Stimulated activated CD4-positive, alpha-beta T cell treated with anti-CD3 and anti-CD28 coated beads, Interleukin-15, amount 100 ng/mL, for 48 hours (primary cell): ENCODE measurements around the gene FSD2.
A peak's percentile ranks its signal among the peaks of the same experiment; 100 is the strongest.
"Not testable (repeated sequence)": the region's sequence is repeated elsewhere in the genome, so short reads cannot be mapped to it uniquely, and the experiment has no call there.

Source experiments
- DNase-seq, 2 donors: peaks; one replicate each; pipeline ENCODE4 v3.0.0-alpha.2; 2020; ENCODE audit warnings: low read depth in 2 of 2

The FSD2 gene

DNA sequence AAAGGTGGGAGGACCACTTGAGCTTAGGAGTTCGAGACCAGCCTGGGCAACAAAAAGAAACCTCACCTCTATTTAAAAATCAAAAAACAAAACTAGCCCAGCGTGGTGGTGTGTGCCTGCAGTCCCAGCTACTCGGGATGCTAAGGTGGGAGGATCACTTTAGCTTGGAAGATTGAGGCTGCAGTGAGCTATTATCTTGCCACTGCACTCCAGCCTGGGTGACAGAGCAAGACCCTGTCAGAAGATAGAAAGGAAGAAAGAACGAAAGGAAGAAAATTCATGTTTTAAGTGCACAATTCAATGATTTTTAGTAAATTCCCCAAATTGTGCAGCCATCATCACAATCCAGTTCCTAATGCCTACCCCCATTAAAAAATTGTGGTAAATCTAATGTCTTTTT is 7.8 kb downstream of the FSD2 start:
- no peak for DNase-seq

DNA sequence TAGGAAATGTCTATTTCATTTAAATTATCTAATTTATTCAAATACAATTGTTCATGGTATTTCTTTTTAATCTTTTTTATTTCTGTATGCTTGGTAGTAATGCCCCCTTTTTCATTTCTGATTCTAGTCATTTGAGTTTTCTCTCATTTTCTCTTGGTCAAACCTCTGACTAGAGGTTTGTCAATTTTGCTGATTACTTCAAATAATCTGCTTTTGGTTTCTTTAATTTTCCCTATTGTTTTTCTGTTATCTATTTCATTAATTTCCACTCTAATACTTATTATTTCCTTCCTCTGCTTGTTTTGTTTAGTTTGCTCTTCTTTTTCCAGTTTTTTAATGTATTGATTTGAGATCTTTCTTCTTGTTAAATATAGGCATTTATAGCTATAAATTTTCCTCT is 12.1 kb downstream of the FSD2 start:
- no peak for DNase-seq

DNA sequence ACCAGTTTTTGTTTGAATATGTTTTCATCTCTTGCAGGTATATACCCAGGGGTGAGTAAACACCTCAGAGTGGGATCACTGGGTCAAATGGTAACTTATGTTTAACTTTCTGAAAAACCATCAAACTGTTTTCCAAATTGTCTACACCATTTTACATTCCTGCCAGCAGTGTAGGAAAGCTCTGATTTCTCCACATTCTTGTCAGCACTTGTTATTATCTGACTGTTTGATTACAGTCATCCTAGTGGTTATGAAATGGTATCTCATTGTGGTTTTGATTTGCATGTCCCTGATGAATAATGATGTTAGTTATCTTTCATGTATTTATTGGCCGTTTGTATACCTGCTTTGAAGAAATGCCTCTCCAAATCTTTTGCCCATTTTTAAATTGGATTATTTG is 13.8 kb downstream of the FSD2 start:
- no peak for DNase-seq

DNA sequence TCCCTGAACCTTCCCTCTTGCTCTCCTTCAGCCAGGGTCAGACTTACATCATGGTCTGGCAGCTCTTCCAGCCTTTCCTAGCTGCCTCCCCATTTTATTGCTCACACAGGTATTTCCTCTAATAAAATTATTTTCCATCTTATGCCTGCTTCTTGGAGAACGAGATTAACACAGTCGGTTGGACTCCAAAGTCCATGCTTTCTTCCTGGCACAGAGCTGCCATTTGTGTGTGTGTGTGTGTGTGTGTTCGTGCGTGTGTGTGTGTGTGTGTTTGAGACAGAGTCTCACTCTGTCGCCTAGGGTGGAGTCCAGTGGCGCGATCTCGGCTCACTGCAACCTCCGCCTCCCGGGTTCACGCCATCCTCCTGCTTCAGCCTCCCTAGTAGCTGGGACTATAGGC is 15.5 kb downstream of the FSD2 start:
- no peak for DNase-seq

DNA sequence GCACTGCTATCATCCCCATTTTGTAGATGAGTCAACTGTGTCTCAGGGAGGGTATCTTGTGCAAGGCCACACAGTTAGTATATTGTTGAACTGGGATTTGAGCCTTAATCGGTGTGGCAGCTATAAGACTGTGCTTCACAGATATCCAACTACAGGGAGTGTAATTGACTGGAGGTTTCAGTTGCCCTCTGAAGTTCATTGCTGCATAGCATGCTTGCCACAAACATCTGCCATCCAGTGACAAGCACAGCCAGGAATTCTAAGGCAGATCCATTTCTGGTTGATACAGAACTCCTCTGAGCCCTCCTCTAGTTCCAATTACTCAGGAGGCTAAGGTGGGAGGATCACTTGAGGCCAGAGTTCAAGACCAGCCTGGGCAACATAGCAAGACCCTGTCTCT is 16.4 kb downstream of the FSD2 start:
- DNase-seq, result no peak

DNA sequence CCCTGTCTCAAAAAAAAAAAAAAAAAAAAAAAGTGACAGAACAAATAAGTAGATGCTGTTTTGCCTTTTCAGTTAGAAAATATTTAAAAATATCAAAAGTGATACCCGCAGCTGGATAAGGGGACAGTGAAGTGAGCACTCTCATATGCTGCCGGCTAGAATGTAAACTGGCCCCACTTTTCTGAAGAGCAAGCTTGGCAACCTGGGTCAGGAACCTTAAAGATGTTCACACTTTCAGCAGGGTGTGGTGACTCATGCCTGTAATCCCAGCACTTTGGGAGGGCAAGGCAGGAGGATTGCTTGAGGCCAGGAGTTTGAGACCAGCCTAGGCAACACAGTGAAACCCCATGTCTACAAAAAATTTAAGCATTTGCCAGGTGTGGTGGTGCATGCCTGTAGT is 17.4 kb downstream of the FSD2 start:
- no peak for DNase-seq

DNA sequence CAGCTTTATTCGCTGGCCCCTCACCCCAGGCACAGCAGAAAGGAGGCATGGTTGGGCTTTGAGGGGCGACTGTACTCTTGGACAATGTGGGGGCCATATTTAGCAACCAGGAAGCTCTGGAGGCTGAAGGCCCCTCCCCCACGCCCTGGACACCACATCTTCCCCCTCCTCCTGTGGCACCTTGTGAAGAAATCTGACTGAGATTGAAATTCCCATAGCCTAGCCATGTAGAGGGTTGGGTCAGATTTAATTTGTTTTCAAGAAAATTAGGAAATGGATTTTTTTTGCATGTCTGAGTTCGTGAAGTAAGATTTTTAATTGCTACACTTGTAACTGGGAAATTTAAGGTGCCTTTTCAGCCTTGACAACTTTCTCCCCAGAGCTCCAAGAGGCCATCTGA is 24.5 kb downstream of the FSD2 start:
- DNase-seq, result no peak

DNA sequence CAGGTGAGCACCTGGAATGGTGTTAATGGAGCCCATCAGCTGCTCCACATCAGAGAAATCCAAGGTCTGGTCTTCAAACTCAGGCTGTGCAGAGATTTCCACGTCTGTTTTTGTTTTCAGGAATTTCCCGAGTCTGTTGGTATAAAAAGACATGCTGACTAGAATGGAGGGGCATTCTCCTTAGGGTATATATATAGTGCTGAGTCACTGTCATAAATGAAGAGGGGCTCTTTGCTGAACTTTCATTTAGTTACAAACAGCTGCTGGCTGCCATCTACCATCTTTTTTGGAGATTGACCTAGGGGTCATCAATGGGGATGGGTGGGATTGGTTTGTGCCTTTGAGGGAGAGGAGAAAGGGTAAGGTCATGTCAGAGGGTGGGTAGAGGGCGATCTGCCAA is 27.1 kb downstream of the FSD2 start:
- DNase-seq, result no peak

DNA sequence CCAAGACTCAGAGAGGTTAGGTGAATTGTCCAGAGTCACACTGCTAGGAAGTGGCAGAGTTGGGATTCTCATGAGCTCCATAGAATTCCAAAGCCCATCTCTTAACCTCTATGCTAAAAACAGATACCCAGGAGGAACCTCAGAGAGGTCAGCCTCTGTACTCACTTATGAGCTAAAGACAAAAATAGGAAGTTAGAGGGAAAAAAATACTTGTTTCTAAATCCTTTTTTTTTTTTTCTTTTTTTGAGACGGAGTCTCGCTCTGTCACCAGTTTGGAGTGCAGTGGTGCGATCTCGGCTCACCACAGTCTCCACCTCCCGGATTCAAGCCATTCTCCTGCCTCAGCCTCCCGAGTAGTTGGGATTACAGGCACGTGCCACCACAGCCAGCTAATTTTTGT is 31.4 kb downstream of the FSD2 start:
- DNase-seq, result no peak

DNA sequence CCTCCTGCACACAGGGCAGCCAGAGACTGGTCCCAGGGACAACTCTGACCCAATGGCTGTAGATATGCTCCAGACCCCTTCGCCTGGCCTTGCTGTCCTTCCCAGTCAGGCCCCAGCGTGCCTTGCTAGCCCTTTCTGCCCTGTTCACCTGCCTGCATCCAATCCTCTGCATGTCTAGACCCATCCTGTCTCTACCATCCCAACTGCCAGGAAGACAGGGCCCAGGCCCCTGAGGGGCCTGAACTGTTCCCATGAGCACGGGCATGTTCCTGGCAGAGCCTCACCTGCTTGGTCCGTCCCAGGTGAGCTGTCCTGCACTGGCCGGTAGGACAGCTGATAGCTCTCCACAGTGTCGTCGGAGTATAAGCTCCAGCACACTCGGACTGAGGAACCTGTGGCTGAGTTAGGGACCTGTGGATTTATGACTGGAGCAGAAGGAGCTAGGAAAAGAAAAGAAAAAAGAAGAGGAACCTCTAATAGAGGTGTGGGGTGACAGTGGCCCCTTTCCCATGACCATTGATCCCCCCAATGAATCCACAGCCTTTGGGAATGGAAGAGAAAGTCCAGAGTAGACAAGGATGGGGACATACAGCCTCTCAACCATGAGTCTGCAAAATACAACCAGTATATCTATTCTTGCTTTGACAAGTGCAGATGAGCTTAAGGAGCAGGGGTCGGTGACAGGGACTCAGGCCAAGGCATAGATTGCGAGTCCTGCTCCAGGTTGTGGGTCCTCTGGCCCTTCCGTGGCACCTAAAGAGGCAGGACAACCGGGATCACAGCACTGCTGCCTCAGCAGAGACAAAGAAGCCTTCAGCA is 33.9 kb downstream of the FSD2 start:
- DNase-seq, result no peak

DNA sequence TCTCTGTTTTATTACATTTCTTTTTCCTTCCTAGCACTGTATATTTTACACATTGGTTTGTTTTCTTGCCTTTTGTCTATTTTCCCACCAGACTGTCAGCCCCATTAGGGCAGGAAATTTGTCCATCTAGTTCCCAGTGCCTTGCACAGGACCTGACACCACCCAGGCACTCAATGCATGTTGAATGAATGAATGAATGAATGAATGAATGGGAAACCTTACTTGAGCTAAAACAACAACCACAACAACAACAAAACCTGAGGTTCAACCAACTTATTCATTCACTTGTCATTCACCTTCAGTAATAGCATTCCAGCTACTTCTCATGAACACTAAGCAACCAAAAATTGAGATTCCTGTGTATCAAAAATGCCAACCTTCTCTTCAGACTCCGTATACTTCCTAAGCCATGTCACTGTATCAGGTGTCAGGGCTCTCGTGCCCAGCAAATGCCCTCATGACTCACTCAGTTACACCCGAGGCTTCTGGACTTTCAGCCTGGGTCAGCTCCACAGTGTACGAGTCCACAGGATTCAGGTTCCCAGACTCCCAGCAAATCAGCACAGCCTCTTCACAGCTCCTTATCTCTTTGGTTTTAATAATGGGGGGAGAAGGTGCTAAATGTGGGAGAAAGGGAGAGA is 37.3 kb downstream of the FSD2 start:
- no peak for DNase-seq

DNA sequence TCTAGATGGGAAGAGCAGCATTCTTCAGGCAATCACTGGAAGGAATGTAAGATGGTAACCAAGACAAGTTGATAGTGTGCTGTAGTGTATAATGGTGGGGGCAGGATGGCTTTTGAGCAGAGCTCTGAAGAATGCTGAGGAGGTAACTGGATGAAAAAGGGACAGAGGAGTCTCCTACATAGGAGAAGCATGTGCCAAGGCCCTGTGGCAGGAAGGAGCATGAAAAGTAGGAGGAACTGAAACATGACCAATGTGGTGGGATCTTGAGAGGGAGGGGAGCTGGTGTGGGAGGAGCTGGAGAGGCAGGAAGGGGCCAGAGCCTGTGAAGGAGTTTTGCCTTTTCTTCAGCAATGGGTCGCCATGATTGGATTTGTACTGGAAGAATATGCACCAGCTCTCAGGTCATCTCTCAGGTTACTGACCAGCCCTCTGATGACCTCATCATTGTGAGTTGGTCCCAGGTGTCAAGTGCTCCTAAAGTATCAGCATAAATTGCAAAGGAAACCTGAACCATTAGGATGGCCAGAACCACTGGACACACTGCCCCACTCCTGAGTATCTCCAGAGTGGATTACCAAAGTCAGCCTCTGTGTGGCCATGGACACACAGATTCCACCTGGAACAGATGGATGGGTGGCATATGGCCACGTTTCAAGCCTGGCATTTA is 38.6 kb downstream of the FSD2 start:
- DNase-seq, result no peak

DNA sequence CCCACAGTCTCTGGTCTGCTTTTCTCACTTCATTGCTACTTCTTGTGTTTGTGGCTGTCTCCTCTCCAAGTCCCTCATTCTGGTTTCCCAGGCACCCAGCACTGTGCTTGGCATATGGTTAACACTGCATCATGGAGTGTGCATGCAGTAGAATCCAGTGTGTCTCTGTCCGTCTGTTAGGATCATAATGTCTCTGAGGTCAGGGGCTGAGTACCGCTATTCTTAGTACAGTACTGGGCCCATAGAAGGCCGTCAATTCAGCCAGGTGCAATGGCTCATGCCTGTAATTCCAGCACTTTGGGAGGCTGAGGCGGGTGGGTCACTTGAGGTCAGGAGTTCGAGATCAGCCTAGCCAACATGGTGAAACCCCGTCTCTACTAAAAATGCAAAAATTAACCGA is 39.7 kb downstream of the FSD2 start:
- DNase-seq, result not testable (repeated sequence)

DNA sequence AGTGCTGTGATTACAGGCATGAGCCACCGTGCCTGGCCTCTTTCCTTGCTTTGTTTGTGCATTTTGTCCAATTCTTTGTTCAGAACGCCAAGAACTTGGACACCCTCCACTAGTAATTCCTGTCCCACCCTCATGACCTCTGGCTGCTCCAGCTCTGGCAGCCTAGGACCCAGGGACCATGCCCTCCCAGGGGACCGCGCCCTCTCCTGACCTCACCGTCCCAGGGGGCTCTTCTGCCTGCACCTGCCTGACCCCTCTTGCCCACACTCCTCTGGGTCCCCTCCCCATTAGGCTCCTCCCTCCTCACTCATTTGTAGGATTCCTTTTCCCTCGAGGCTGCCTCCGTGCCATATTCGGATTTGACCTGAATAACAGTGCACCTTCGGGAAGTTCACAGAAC is 41.1 kb downstream of the FSD2 start:
- no peak for DNase-seq

DNA sequence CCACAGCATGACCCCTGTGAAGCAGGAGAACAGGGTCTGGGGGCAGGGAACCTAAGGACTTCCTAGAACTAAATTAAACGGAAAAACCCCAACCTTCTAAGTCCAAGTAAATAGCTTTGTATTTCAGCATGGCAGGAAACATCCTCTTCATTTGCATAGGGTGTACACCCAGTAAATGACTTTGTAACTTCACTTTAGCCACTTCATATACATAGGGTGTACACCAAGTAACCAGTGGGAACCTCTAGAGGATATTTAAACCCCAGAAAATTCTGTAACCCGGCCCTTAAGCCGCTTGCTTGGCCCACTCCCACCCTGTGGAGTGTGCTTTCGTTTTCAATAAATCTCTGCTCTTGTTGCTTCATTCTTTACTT is 41.8 kb downstream of the FSD2 start:
- DNase-seq, result no peak

DNA sequence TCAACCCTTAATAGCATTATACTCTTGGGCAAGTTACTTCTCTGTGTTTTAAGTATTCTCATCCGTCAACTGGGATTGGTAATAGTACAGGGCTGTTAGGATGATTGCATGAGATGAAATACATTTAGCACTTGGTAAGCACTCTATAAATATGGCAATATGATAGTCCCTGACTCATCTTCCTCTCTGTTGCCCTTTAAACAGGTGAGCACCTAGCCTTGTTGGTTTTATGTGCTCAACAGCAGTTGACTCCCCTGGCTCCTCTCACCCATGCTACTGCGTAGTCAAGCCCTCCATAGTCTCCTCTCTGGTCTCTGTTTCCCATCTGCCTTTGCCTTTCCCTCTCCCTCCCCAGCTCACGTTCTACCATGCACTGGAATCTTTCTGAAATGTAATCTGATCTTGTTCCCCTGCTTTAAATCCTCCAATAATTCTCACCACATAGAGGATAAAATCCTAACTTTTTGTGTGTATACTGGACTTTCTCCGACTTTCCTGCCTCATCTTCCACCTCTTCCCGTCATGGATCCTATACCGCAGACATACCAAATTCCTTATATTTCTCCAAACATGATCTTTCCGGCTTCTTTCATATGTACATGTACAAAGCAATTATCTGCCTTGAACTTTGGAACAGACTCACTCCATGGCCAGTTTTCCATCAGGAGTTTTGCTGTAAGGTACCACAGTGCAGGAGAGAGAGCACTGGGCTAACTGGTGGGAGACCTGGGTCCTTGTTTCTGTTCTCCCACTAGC is 42.3 kb downstream of the FSD2 start:
- no peak for DNase-seq

DNA sequence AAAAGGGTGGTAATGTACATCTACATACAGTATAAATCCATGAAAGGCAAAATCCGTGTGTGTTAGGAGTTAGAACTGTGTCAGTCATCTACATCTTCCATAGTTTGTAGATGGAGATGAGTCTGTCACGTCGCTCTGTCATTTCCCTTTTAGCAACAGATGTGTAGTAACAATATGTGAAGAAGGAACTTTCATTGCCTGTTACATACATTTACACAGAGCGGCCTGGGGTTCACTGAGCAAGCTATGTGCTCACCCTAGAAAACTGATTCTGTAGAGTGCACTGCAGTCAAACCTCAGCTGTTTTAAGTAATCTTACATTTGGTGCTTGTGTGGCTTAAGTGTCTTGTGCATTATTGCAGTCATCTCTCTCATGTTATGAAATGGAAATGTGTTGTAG is 54.6 kb downstream of the FSD2 start:
- no peak for DNase-seq

DNA sequence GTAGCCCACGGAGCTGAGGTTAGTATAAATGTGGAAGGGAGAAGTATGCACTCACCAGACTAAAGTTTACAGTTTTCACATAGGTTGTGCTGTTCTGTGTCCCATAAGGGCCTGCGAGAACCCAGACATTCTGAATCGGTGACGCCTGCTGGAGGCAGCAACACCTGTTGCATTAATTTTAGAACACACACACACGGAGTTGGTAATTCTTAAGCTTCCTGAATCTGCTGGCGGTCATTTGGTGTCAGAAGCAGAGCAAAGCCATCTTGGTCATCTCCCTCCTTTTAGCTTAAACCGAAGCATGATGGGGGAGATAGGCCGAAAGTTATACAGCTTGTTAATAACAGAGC is 55.1 kb downstream of the FSD2 start:
- no peak for DNase-seq

DNA sequence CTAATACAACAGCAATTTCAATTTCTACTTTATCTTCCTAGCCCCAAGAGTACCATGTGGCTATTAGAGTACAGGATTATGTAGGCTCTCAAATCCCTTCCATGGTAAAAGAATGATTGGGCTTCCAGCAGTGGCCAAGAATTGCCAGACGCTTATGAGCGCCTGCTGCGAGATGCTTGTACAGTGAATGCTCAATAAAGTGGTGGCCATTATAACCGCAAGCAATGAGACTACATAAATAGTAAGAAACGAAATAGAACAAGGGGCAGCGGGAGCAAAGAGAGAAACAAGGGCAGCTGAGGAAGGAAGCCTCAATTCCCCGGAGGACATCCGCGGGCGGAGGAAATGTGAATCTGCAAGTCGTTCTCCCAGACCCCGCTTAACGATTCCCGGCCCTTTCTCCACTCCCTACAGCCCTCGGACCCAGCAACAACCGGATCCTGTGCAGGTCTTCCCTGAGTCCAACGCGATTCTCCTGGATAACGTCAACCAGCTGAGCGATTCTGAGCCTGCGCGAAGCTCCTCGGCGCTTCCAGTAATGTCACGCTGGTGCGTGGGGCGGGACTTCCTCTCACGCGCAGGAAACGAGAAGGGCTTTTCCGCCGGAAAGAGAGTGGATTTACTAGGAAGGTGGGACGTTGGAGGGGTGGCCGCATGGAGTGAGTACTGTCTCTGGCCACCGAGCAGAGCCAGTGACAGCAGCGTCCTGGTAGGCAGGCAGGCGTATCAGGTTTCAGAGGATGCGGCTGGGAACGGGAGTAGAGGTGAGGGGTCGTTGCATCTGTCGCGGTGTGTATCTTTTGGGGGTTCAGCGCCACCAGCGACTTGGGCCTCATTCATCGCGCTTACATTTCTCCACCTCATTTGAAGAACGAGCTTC is 55.7 kb downstream of the FSD2 start:
- peak; percentile 80 for DNase-seq

DNA sequence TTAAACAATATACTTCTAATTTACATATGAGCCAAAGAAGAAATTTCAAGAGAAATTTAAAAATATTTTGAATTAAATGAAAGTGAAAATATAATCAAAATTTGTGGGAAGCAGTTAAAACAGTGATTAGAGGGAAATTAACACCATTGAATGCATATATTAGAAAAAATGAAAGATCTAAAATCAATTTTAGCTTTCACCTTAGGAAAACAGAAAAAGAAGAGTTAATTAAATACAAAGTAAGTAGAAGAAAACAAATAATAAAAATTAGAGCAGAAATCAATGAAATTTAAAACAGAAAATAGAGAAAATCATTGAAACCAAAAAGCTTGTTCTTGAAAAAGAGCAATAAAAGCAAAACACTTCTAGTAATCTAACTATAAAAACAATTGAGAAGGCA is 57.6 kb downstream of the FSD2 start:
- no peak for DNase-seq

DNA sequence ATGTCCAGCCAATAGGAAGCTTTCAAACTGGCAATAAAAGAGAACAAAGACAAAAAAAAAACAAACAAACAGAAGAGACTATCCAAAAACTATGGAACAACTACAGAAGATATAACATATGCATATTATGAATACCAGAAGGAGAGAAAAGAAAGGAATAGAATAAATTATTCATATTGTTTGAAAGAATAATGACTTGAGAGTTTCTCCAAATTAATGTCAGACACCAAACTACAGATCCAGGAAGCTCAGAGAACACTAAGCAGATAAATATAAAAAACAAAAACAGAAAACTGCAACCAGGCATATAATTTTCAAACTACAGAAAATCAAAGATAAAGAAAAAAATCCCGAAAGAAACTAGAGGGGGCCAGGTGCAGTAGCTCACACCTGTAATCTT is 62.1 kb downstream of the FSD2 start:
- no peak for DNase-seq

DNA sequence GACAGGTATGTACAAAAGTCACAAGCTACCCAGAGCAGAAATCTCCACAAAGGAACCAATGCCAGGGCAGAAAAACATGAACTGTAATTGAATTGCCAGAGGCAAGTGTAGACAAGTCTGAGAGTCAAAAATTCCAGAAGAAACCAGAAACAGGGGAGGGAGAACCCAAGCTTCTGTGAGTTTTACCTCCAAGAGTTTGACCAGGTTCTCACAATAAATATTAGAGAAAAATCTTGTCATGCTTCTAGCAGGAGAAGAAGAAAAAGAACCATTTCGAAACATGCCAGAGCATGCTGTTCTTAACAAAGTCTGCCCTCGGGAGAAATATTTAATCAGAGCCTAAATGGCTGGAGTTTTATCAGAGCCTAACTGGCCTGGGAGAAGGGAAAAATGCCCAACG is 63.7 kb downstream of the FSD2 start:
- DNase-seq, result no peak
